NCI-H526 (cell line): ENCODE data around the gene CD6.

Source experiments
- DNase-seq, 2 experiments: peaks; one replicate each; lab custom pipeline; 2025; lab: John Stamatoyannopoulos, UW

The CD6 gene

GRCh38 chr11:61010466-61011228 lies 39.2 kb downstream of the CD6 start:
- DNase-seq, result no peak

DNA sequence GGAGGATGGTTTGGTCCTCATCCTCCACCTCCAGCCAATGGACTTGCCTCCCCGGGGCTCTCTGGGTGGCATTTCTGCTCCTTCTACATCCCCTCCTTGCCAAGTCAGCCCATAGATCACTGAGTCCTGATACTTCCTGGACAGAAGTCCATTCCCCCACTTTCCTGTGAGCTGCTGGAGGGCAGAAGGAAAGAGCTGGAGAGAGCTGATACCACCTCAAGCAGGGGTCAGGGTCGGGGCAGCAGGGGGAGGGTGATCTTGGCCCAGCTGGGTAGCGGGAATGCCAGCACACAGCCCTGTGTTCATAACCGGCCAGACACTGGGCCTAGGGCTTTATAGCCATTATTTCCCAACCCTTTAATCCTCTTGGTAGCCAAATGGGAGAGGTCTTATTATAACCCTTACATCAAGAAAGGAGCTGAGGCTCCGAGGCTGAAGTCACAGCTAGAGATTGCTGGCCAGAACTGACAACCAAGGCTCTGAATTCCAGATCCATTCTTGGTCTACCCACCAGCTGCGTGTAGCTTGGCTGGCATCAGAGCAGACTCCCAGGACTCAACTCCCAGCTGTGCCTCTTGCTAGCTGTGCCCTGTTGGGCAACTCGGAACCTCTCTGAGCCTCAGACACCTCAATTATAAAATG lies 39.9 kb downstream of the CD6 start:
- no peak for DNase-seq

- DNase-seq, result no peak
Measured at GRCh38 chr11:61011950-61012736, 40.7 kb downstream of the CD6 start.

GRCh38 chr11:61012737-61013215 lies 41.3 kb downstream of the CD6 start:
- DNase-seq, result no peak

- no peak for DNase-seq
Measured at GRCh38 chr11:61018059-61018458, 46.6 kb downstream of the CD6 start.

GRCh38 chr11:61019037-61019831 lies 47.8 kb downstream of the CD6 start:
- no peak for DNase-seq

- DNase-seq, result no peak
Measured at GRCh38 chr11:61019832-61020405, 48.4 kb downstream of the CD6 start.

GRCh38 chr11:61020551-61021235 lies 49.2 kb downstream of the CD6 start:
- DNase-seq, result no peak

- DNase-seq, result peak; percentile 47 to 87
Measured at GRCh38 chr11:61021661-61022212, 50.3 kb downstream of the CD6 start.

DNA sequence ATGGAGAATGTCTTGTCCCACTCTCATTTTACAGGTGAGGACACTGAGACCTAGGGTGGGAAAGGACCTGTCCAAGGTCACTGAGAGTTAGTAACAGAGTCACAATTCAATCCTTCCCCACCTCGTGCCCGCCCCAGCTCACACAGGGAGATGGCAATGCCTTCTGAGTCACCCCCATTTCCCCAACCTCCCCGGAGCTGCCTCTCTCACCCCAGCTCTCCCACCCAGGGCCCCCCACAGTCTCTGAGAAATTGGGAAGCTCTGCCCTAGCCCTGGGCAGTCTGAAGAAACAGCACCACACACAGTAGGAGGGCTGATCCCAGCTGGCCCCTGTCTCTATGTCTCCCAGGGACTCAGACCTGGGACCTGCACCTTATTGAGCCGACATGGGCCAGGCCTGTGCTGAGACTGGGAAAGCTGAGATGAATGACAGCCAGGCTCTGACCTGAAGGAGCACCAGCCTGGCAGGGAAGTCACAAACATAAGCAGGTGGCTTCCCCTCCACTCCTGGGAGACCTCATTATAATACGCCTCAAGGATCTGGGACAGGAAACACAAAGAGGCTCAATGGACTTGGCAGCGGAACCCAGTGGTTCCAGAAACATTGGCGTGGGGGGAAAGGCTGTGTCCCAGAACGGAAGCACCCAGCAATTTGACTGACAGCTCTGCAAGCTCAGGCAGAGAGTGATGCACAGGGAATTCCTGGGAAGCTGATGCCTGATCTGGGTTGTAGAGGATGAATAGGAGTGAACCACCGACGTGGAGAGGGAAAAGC lies 51.0 kb downstream of the CD6 start:
- no peak for DNase-seq

DNA sequence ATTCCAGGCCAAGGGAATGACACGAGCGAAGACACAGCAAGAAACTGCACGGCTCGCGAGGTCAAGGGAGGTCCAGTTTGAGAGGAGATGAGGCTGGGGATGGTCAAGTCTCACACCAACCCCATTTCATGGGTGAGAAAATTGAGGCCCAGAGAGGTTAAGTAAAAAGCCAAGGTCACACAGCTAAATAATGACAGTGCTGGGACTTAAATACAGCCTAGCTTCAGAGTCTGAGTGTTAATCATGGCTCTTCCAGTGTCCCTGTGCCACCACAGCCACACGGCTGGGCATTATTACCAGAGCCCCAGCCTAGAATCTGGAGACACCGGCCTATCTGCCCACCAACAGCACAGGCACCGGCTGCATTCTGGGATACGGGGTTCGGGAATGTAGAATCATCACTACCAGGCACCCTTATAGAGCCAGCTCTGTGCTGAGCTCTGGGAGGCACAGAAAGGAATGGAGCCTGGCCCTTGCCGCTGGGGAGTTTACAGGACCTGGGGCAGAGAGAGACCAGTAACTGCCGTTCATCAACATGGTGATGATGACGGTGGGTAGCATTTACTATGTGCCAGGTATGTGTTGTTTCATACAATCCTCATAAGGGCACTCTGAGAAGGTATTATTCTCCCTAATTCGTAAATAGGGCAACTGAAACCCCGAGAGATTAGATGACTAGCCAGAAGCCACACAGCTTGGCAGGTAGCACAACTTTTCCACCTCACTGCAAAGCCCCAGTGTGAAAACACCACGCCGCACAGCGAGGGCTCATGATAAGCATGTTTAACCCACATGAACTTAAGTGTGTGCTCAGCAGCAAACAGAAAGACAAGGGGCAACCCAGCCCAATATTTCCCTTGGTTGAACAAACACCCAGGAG lies 51.8 kb downstream of the CD6 start:
- DNase-seq, result no peak

GRCh38 chr11:61023966-61024295 lies 52.5 kb downstream of the CD6 start:
- DNase-seq, result no peak

GRCh38 chr11:61024938-61025820 lies 53.7 kb downstream of the CD6 start:
- no peak for DNase-seq

DNA sequence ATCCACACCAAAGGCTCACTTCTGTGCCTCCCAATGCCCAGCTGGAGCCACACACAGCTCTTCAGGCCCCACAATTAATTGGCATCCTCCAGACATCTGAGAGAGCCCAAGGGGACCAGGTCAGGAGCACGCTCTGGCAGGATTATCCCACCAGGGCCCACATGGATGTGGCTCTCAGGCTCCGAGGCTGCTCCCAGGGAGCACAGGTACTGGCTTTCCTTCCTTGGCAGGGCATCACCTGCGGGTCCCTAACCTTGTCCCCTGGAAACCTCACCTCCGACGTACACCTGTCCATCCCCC lies 54.3 kb downstream of the CD6 start:
- DNase-seq, result no peak

DNA sequence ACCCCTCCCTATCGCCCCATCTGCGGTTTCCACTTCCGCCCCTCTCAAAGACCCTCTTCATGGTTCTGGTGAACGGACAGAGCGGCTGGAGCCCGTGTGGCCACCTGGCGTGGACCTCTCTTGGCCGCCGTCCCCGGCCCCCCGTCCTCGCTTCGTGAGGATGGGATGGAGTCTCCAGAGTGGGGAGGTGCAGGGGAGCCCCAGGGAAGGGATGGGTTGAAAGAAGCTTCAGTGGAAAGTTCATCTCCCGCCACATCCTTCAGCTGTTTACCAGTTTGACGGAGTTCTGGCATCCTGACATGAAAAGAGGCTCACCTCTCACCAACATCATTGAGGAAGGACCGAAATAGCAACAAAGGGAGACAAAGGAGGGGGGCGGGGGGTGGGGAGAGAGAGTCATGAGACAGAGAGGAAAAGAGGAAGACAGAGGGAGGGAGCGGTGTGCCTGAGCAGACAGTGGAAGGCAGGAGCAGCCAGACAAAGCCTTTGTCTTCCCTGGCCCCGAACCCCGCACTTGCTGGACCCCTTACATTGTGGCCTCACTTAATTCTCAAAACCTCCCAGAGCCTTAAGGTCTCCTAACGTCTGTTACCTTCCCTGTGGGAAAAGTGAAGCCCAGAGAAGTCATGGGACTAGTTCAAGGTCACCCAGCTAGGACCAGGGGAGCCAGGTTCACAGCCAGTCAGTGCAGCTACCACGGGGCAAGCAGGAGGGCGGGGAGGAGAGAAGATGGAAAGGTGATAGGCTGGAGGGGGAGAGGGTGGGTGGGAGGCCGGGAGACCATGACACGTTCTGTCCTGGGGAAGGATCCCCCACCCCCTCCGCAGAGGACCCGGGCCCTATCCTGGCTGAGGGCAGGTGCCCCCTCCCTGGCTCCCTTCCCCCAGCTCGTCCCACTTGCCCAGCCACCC lies 54.9 kb downstream of the CD6 start:
- DNase-seq, result no peak

GRCh38 chr11:61027141-61027840 lies 55.8 kb downstream of the CD6 start:
- no peak for DNase-seq
